Upper lobe of left lung (tissue), 4 donors: Measurements from ENCODE around the gene PDE7B.

Experiments used
- CTCF ChIP-seq, 6 experiments: fragments of 450-650 bp in 4 of 6; fragments of 200-600 bp in 2 of 6; sonication (generic) in 2 of 6; IDR thresholded peaks; one replicate each; pipeline ENCODE4 v1.5.1; 2016 to 2019; ENCODE audit warnings: antibody characterized with exemption in 6 of 6
- EP300 ChIP-seq, 4 donors: sonication (generic); formaldehyde crosslinking; IDR thresholded peaks; one replicate each; pipeline ENCODE4 v1.5.1; 2017; ENCODE audit warnings: antibody characterized with exemption in 4 of 4, control low read depth in 2 of 4
- POLR2A ChIP-seq, 4 donors: fragments of 450-650 bp; IDR thresholded peaks; one replicate each; pipeline ENCODE4 v1.5.1; 2016 to 2017; ENCODE audit warnings: antibody characterized with exemption in 4 of 4, mild to moderate bottlenecking in 2 of 4
- POLR2AphosphoS5 ChIP-seq, 2 donors: sonication (generic); formaldehyde crosslinking; IDR thresholded peaks; one replicate each; pipeline ENCODE4 v1.5.1; 2017; ENCODE audit warnings: antibody characterized with exemption in 2 of 2

- TF ChIP-seq CTCF (IDR thresholded peaks at IDR 0.05) (no peak), POLR2AphosphoS5 (IDR thresholded peaks at IDR 0.05) (no peak), POLR2A (IDR thresholded peaks at IDR 0.05) (no peak), EP300 (IDR thresholded peaks at IDR 0.05) (no peak)
Measured at GRCh38 chr6:135987226-135987625, 135.7 kb downstream of the PDE7B start.
